ENCODE data around the gene UBAC1. TPM values are rescaled to one million over a fixed set of nuclear protein-coding genes. Genes with fewer than 3 reads are reported as not detected.
"Not testable (repeated sequence)": the region's sequence is repeated elsewhere in the genome, so short reads cannot be mapped to it uniquely, and the experiment has no call there.

The UBAC1 gene
- total RNA-seq, 1 donor from 2014 or later = 36.0 TPM

GRCh38 chr9:135923508-135923907 is 37.7 kb downstream of the UBAC1 start:
- Mint-ChIP-seq H3K4me1 (ENCODE audit: low read depth) (peaks cover 15% of the 10 kb centered on the region), H3K4me3 (ENCODE audit: unreplicated experiment) (no peak overlapping the region), H3K27ac (ENCODE audit: unreplicated experiment) (no peak overlapping the region), H3K9me3 (ENCODE audit: low read depth) (peaks cover 8% of the 10 kb centered on the region), H3K36me3 (ENCODE audit: low read depth) (peaks cover 4% of the 10 kb centered on the region), H3K27me3 (ENCODE audit: low read depth) (no peaks in the 10 kb centered on the region)
- no peak for DNase-seq (ENCODE audit: low spot score)
- TF ChIP-seq CTCF (IDR thresholded peaks at IDR 0.05) = no peak

GRCh38 chr9:135921749-135922310 is 39.3 kb downstream of the UBAC1 start:
- TF ChIP-seq CTCF (IDR thresholded peaks at IDR 0.05) = no peak
- Mint-ChIP-seq H3K9me3 (ENCODE audit: low read depth) (peaks cover 16% of the 10 kb centered on the region), H3K4me1 (ENCODE audit: low read depth) (peaks cover 5% of the 10 kb centered on the region), H3K36me3 (ENCODE audit: low read depth) (peaks cover 8% of the 10 kb centered on the region), H3K27me3 (ENCODE audit: low read depth) (no peaks in the 10 kb centered on the region), H3K4me3 (ENCODE audit: unreplicated experiment) (no peak overlapping the region), H3K27ac (ENCODE audit: unreplicated experiment) (no peak overlapping the region)
- peak; percentile 79 for DNase-seq (ENCODE audit: low spot score)

GRCh38 chr9:135920973-135921585 is 40.1 kb downstream of the UBAC1 start:
- Mint-ChIP-seq H3K4me1 (ENCODE audit: low read depth) (no peaks in the 10 kb centered on the region), H3K36me3 (ENCODE audit: low read depth) (peaks cover 13% of the 10 kb centered on the region), H3K27ac (ENCODE audit: unreplicated experiment) (no peak overlapping the region), H3K4me3 (ENCODE audit: unreplicated experiment) (no peak overlapping the region), H3K27me3 (ENCODE audit: low read depth) (no peaks in the 10 kb centered on the region), H3K9me3 (ENCODE audit: low read depth) (peaks cover 21% of the 10 kb centered on the region)
- TF ChIP-seq CTCF (IDR thresholded peaks at IDR 0.05) = no peak
- DNase-seq (ENCODE audit: low spot score) = peak; percentile 93

GRCh38 chr9:135920256-135920930 is 40.8 kb downstream of the UBAC1 start:
- TF ChIP-seq CTCF (IDR thresholded peaks at IDR 0.05) = no peak
- Mint-ChIP-seq H3K27me3 (ENCODE audit: low read depth) (no peaks in the 10 kb centered on the region), H3K4me1 (ENCODE audit: low read depth) (no peaks in the 10 kb centered on the region), H3K36me3 (ENCODE audit: low read depth) (peaks cover 20% of the 10 kb centered on the region), H3K9me3 (ENCODE audit: low read depth) (peaks cover 27% of the 10 kb centered on the region), H3K27ac (ENCODE audit: unreplicated experiment) (no peak overlapping the region), H3K4me3 (ENCODE audit: unreplicated experiment) (no peak overlapping the region)
- peak; percentile 61 for DNase-seq (ENCODE audit: low spot score)

GRCh38 chr9:135919318-135919890 is 41.8 kb downstream of the UBAC1 start:
- H3K36me3 Mint-ChIP-seq (ENCODE audit: low read depth) = peaks cover 29% of the 10 kb centered on the region
- H3K9me3 Mint-ChIP-seq (ENCODE audit: low read depth) = peaks cover 37% of the 10 kb centered on the region
- TF ChIP-seq CTCF (IDR thresholded peaks at IDR 0.05) = no peak
- no peaks in the 10 kb centered on the region for H3K4me1 Mint-ChIP-seq (ENCODE audit: low read depth)
- no peak overlapping the region for H3K4me3 Mint-ChIP-seq (ENCODE audit: unreplicated experiment)
- H3K27me3 Mint-ChIP-seq (ENCODE audit: low read depth) = no peaks in the 10 kb centered on the region
- H3K27ac Mint-ChIP-seq (ENCODE audit: unreplicated experiment) = no peak overlapping the region
- peak; percentile 75 for DNase-seq (ENCODE audit: low spot score)

GRCh38 chr9:135916227-135916626 is 44.9 kb downstream of the UBAC1 start:
- not testable (repeated sequence) for H3K27me3 Mint-ChIP-seq (ENCODE audit: low read depth); H3K27ac Mint-ChIP-seq (ENCODE audit: unreplicated experiment); H3K4me1 Mint-ChIP-seq (ENCODE audit: low read depth); H3K4me3 Mint-ChIP-seq (ENCODE audit: unreplicated experiment)
- Mint-ChIP-seq H3K9me3 (ENCODE audit: low read depth) (peaks cover 51% of the 10 kb centered on the region), H3K36me3 (ENCODE audit: low read depth) (peaks cover 48% of the 10 kb centered on the region)
- DNase-seq (ENCODE audit: low spot score) = peak; percentile 52

Measured in chondrocyte (in vitro differentiated cells).